BE2C (cell line): Measurements from ENCODE around the gene CAMTA1.

ENCODE experiments used
- DNase-seq: peaks from one replicate; pipeline ENCODE4 v3.0.0-alpha.2; 2020
- H3K27me3 ChIP-seq: fragments of 250-450 bp; sonication (Bioruptor Pico); 2 replicates; pipeline ENCODE4 v1.5.1; 2020; ENCODE audit warnings: mild to moderate bottlenecking
- H3K36me3 ChIP-seq: fragments of 250-450 bp; sonication (Bioruptor Pico); 2 replicates; pipeline ENCODE4 v1.5.1; 2020; ENCODE audit warnings: mild to moderate bottlenecking
- H3K4me1 ChIP-seq: fragments of 250-450 bp; sonication (Bioruptor Pico); 2 replicates; pipeline ENCODE4 v1.5.1; 2020
- H3K4me3 ChIP-seq: 2 replicates; pipeline ENCODE4 v1.5.1; 2011; ENCODE audit warnings: low read depth, low read length
- H3K9me3 ChIP-seq: fragments of 250-450 bp; sonication (Bioruptor Pico); 2 replicates; pipeline ENCODE4 v1.5.1; 2020
- TF ChIP-seq, protein P1 (sequence below): IDR thresholded peaks from 2 replicates; pipeline ENCODE4 v1.5.1; 2012; ENCODE audit warnings: mild to moderate bottlenecking, low read depth, low read length

Gene CAMTA1

DNA sequence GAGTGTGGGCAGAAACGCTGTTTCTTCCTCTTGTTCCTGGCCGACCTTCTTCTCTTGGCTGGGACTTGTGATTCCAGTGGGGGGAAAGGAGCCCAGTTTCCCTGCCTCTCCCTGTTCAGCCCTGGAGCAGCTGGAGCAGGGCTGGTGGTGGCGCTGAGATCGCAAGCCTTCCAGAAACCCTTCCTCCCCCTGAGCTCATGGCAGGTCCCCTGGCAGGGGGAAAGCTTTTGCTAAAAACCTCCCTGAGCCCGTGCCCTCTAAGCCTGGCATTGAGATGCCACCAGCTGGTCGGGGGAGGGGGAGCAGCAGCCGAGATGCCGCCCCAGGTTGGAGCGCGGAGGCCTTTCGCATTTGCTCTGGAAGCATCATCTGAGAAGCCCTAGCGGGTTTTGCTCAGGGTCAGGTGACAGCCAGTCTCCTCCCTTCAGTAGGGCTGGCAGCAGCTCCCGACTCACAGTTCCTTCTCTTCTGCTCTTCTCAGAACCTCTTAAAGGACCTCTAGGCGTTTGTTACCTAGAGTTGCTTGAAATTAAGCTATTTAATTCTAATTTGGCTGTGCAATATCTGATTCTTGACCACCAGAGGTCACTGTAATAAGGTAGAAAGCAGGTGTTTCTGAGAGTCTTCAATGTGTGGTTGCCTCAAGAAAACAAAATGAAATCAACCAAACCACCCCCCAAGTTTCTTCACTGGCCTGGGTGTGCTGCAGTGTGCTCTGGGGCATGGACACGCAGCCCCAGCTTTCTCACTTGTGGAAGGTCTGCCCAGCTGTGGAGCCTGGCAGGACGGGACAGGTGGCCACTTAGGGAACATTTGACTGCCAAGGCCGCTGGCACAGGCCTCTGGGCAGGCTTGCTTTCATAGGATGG, 257.3 kb downstream of the CAMTA1 start:
- TF ChIP-seq, protein P1, sequence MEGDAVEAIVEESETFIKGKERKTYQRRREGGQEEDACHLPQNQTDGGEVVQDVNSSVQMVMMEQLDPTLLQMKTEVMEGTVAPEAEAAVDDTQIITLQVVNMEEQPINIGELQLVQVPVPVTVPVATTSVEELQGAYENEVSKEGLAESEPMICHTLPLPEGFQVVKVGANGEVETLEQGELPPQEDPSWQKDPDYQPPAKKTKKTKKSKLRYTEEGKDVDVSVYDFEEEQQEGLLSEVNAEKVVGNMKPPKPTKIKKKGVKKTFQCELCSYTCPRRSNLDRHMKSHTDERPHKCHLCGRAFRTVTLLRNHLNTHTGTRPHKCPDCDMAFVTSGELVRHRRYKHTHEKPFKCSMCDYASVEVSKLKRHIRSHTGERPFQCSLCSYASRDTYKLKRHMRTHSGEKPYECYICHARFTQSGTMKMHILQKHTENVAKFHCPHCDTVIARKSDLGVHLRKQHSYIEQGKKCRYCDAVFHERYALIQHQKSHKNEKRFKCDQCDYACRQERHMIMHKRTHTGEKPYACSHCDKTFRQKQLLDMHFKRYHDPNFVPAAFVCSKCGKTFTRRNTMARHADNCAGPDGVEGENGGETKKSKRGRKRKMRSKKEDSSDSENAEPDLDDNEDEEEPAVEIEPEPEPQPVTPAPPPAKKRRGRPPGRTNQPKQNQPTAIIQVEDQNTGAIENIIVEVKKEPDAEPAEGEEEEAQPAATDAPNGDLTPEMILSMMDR = peak; percentile 48
- DNase-seq = no peak

DNA sequence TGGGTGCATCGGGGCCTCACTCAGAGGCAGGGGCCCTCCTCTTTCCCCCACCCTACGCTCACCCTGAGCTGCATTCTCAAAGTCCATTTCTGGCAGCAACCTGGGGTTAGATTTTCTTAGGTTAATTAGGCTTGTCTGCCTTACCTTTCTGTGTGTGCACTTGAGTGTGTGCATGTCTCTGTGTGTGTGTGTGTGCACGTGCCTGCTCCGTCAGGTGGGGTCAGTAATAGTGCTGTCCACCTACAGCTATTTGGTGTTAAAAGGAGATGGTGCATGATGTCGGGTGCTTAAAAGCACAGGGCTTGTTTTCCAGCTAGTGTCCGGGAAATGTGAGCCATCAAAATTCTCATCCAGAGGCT, 257.9 kb downstream of the CAMTA1 start:
- TF ChIP-seq, protein P1 = no peak
- peaks cover 4% of the 10 kb centered on the region for H3K4me1 ChIP-seq
- no peak overlapping the region for H3K4me3 ChIP-seq
- no peak for DNase-seq
- no peaks in the 10 kb centered on the region for H3K9me3 ChIP-seq
- no peaks in the 10 kb centered on the region for H3K27me3 ChIP-seq
- no peaks in the 10 kb centered on the region for H3K36me3 ChIP-seq

More for the DNA sequence above, 257.3 kb downstream of the CAMTA1 start:
- Histone ChIP-seq H3K4me3 (no peak overlapping the region), H3K9me3 (no peaks in the 10 kb centered on the region), H3K4me1 (peaks cover 4% of the 10 kb centered on the region), H3K36me3 (no peaks in the 10 kb centered on the region), H3K27me3 (no peaks in the 10 kb centered on the region)

DNA sequence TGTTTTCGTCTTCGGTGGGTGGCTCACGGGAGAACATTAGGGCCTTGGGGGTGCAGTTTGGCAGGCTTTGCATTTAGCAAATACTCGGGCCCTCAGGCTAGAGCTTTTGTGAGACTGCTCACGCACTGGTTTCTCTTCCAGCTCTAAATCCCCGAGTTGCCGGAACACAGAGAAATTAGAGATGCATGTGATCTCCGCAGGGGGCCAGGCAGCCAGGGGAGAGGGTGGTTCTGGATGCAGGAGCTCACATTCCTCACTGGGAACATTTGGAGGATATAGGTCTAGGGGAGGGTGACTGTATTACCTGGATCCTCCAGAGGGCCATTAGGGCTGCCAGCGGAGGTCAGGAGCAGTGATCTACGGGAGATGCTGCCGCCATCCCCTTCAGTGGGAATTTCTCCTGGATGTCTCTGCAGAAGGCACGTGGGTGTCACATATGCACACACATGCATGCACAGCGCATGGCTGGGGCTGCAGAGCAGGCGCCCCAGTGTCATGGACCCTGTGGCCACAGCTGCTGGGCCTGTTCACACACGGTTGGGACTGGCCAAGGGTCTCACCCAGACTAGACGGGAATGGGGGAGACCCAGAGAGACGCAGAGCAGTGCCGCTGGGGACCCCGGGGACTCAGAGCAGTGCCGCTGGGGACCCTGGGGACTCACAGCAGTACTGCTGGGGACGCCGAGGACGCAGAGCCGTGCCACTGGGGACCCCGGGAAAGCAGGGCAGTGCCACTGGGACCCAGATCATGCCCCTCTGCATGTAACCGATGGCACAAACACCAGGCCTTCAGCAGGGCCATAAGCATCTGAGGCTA, 258.7 kb downstream of the CAMTA1 start:
- H3K4me1 ChIP-seq = peaks cover 4% of the 10 kb centered on the region
- H3K9me3 ChIP-seq = no peaks in the 10 kb centered on the region
- TF ChIP-seq, protein P1 = no peak
- H3K4me3 ChIP-seq = no peak overlapping the region
- no peaks in the 10 kb centered on the region for H3K27me3 ChIP-seq
- H3K36me3 ChIP-seq = no peaks in the 10 kb centered on the region
- DNase-seq = no peak

DNA sequence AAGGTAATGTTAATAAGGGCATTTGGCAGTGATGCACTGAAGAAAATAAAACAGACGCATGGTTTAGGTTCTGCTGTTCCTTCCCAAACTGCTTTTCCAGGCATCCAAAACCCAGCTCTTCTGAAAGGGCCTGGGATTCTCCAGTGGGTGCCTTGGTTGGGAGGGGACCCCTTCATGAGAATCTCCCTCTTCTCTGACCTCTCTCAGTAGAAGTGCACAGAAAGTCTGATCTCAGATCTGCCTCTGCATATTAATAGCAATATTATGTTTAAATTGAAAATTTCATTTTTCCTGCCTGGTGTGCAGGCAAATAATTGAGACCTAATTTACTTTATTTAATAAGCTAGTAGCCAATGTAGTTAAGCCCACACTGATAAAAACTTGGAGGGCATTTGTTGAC, 260.6 kb downstream of the CAMTA1 start:
- DNase-seq = no peak
- peaks cover 4% of the 10 kb centered on the region for H3K4me1 ChIP-seq
- H3K4me3 ChIP-seq = no peak overlapping the region
- TF ChIP-seq, protein P1 = no peak
- no peaks in the 10 kb centered on the region for H3K36me3 ChIP-seq
- H3K27me3 ChIP-seq = no peaks in the 10 kb centered on the region
- H3K9me3 ChIP-seq = no peaks in the 10 kb centered on the region

DNA sequence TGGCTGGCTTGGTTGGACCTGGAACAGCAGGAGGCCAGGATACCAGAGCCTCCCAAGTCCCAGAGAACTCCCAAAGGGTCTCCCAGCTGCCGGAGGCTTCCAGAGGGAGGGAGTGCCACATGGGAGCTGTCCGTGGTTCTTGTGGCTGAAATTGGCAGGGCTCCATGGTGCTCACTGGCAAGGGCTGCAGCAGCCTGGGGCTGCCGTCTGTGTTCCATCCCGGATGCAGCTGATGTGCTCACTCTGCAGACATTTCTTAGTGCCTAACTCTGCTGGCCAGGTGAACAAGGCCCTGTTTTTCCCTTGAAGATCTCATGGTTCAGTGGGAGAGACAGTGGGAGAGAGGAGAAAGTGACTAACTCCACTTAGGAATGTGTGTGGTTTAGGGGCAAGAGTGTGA, 261.1 kb downstream of the CAMTA1 start:
- Histone ChIP-seq H3K4me3 (no peak overlapping the region), H3K9me3 (no peaks in the 10 kb centered on the region), H3K36me3 (no peaks in the 10 kb centered on the region), H3K4me1 (peaks cover 4% of the 10 kb centered on the region), H3K27me3 (no peaks in the 10 kb centered on the region)
- TF ChIP-seq, protein P1 = no peak
- peak; percentile 75 for DNase-seq
